ENCODE results near the gene RAB15.

DNA sequence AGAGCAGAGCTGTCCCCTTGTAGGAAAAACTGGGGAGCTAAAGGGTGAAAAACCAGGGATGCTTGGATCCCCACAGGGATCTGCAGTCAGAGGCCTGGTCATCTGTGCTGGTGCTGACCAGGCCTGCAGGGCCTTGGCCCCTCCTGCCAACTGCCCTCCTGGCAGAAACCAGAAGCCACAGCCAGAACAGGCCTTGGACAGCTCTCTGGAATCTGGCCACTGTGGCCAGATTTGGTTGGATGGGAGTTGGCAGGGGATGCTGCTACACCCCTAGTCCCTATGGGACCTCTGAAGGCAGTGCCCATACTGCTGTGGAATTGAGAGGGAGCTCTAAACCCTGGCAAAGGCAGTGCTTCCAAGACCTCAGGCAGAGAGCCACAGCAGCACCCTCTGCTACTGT lies 20.4 kb downstream of the RAB15 start:
- TF ChIP-seq, protein P1, sequence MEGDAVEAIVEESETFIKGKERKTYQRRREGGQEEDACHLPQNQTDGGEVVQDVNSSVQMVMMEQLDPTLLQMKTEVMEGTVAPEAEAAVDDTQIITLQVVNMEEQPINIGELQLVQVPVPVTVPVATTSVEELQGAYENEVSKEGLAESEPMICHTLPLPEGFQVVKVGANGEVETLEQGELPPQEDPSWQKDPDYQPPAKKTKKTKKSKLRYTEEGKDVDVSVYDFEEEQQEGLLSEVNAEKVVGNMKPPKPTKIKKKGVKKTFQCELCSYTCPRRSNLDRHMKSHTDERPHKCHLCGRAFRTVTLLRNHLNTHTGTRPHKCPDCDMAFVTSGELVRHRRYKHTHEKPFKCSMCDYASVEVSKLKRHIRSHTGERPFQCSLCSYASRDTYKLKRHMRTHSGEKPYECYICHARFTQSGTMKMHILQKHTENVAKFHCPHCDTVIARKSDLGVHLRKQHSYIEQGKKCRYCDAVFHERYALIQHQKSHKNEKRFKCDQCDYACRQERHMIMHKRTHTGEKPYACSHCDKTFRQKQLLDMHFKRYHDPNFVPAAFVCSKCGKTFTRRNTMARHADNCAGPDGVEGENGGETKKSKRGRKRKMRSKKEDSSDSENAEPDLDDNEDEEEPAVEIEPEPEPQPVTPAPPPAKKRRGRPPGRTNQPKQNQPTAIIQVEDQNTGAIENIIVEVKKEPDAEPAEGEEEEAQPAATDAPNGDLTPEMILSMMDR (IDR thresholded peaks at IDR 0.05; ENCODE audit: insufficient read depth, low read depth, low read length) = no peak
- TF ChIP-seq EZH2 (IDR thresholded peaks at IDR 0.05; ENCODE audit: insufficient read depth, low read length) = no peak

Data from astrocyte (in vitro differentiated cells and primary cell).